C4-2B (cell line): ENCODE results near the gene DERA.

Experiments used
- ZFX ChIP-seq: fragments of 450-650 bp; IDR thresholded peaks from 2 replicates; pipeline ENCODE4 v1.6.1; 2017
- TF ChIP-seq, protein P1 (sequence below): fragments of 450-650 bp; conservative IDR thresholded peaks from 2 replicates; pipeline ENCODE4 v1.5.1; 2017; ENCODE audit warnings: mild to moderate bottlenecking

GRCh38 chr12:15897433-15897832 lies 13.7 kb upstream of the DERA start:
- TF ChIP-seq, protein P1, sequence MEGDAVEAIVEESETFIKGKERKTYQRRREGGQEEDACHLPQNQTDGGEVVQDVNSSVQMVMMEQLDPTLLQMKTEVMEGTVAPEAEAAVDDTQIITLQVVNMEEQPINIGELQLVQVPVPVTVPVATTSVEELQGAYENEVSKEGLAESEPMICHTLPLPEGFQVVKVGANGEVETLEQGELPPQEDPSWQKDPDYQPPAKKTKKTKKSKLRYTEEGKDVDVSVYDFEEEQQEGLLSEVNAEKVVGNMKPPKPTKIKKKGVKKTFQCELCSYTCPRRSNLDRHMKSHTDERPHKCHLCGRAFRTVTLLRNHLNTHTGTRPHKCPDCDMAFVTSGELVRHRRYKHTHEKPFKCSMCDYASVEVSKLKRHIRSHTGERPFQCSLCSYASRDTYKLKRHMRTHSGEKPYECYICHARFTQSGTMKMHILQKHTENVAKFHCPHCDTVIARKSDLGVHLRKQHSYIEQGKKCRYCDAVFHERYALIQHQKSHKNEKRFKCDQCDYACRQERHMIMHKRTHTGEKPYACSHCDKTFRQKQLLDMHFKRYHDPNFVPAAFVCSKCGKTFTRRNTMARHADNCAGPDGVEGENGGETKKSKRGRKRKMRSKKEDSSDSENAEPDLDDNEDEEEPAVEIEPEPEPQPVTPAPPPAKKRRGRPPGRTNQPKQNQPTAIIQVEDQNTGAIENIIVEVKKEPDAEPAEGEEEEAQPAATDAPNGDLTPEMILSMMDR: no peak
- TF ChIP-seq ZFX: no peak
